NAMALWA (cell line): ENCODE data around the gene HTATIP2.
"Not testable (repeated sequence)": the region's sequence is repeated elsewhere in the genome, so short reads cannot be mapped to it uniquely, and the experiment has no call there.

Source experiments
- DNase-seq: peaks from one replicate; pipeline ENCODE4 v3.0.0-alpha.2; 2015; ENCODE audit warnings: low spot score

The HTATIP2 gene

DNA sequence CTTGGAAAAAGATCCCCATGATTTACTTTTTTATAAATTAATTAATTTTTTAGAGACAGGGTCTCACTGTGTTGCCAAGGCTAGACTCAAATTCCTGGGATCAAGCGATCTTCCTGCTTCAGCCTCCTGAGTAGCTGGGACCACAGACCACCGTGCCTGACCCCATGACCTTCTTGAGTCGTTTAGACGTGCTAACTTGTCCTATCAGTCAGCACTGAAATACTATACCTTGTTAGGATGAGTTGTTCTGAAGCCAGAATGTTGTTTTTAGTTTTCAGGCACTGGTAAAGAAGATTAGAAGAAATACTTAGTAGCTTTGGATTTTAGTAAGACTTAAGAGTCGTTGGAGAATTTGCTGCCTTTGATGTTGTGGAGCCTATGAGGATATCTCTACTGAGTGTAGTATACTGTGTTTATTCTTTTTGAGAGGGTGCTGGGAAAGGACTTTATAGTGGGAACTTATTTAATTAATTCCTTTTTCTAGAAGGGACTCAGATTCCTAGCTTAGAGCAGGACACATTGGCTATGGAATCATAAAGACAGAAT is 8.6 kb downstream of the HTATIP2 start:
- no peak for DNase-seq

DNA sequence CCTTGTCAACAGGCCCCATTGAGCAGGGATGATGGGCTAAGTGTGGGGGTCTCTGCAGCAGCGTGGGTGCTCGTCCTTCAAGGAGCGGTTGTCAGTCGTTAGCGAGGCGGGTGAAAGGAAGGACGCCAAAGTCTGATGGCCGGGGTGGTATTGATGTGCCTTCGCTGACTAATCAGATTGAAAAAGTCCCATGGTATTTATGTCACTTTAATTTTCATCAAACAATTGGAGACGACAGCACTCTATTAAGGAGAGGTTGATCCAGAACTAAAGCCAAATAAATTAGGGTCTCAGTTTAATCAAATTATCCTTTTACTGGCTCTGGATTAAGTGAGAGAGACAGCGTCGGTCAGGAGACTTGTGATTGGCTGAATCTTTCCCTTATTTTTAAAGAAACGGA is 9.6 kb downstream of the HTATIP2 start:
- no peak for DNase-seq

DNA sequence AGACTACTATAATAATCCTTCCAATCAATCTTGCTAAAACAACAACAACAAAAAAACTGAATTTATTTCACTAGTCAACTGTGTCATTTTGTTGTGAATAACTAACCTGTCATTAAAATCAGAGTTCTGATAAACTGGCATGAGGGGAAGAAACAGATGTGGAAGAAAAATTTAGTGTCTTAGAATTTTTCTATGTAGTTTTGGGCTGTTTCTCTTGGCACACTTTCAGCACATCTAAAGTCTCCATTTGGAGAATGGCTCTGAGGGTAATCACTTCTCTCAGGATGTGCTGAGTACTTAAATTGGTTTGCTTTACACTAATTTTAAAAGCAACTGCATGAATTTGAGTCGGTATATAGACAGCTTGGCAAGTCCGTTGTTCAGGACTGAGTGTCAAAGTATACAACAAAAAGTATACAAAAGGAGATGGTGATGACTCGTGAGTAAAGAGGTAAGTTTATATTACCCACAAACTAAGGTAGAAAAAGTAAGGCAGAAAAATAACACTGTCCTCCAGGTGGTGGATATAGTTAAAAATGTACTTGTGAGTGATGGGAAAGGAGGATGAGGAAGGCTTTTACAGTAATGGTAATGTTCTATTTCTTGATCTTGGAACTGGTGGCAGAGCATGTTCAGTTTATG is 10.2 kb downstream of the HTATIP2 start:
- DNase-seq, result no peak

DNA sequence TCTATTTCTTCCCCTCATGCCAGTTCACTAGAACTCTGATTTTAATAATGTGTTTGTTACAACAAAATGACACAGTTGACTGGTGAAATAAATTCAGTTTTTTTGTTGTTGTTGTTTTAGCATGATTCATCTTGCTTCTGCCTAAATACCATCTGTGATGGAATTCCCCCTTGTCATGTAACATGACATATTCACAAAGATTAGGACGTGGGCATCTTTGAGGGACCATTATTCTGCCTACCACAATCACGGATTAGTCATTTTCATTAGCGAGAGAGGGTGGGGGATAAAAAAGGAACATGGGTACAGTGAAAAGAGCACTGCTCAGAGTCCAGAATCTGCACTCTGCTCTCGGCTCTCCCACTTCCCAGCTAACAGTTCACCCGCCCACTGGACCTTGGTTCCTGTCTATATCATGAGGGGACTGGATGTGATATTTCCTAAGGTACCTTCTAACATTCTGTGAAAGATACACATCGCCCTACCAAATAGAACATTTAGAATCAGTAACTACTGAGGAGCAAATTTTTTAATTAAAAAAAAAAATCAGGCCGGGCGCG is 11.3 kb downstream of the HTATIP2 start:
- DNase-seq, result no peak

DNA sequence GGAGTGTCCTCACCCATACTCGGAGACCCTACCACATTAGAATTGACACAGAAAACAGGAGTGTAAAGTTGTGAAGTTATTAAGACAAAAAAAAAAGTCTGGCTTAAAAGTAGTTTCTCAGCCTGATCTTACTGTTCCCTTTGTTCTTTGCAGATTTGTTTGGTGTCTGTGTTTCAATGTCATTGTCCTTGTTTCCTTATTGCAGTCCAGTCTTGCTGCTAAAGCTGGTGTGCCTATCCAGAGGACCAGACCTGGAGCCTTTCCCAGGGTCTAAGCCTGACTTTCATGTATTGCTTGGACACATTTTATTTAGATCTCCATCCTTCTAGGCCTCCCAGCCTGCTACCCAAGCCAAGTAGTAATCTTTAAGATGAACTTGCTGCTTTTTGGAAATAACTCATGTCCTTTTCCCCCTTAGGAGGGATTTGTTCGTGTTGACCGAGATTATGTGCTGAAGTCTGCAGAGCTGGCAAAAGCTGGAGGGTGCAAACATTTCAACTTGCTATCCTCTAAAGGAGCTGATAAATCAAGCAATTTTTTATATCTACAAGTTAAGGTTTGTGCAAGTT is 12.7 kb downstream of the HTATIP2 start:
- no peak for DNase-seq

DNA sequence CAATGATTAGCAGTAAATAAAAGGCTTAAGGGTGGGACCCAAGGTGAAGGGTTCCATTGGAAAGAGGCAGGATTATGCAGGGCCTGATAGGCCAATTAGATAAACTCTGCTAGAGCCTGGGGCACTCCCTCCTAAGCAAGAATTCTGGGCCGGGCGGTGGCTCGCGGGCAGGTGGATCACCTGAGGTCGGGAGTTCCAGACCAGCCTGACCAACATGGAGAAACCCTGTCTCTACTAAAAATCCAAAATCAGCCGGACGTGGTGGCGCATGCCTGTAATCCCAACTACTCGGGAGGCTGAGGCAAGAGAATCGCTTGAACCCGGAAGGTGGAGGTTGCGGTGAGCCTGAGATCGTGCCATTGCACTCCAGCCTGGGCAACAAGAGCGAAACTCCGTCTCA is 22.5 kb downstream of the HTATIP2 start:
- not testable (repeated sequence) for DNase-seq

DNA sequence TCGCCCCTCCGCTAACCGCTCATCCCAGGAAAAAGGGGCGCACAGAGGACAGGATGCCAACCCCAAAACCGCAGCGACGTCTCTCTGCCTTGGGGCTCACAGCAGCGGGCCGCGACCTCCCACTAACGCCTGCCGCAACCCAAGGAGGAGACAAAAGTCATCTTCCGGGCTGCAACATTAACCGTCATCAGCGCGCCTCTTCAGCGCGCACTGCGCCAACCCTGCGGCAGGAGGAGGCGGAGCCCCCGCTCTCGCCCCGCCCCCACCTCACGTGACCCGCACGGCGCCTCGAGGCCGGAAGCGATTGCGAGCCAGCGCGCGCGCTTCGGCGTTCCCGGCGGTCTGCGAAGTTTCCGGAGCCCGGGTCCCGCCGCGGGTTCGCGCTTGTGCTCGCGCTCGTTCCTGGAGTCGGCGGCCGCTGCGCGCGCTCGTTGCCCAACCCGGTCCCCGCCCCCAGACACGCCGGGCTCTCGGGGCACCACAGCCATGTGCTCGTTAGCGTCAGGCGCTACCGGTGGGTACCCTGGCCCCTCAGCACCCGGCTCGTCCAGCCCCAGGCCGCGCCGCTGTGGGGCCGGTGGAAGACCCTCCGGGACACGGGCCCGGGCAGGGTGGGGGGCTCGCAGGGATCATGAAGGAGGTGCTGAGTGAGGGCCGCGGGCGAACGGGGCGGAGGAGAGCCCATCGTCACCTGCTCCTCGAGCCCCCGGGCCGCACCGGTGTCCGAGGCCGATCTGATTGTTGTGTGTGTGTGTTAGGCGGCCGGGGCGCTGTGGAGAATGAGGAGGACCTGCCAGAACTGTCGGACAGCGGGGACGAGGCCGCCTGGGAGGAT is 24.0 kb downstream of the HTATIP2 start, which contains the start of gene PRMT3:
Gene PRMT3, plus strand, starts transcription at position 456 of the 835 bp plus-strand sequence. Its CDS starts 31 bp downstream, at position 487.
- peak; percentile 95 for DNase-seq

DNA sequence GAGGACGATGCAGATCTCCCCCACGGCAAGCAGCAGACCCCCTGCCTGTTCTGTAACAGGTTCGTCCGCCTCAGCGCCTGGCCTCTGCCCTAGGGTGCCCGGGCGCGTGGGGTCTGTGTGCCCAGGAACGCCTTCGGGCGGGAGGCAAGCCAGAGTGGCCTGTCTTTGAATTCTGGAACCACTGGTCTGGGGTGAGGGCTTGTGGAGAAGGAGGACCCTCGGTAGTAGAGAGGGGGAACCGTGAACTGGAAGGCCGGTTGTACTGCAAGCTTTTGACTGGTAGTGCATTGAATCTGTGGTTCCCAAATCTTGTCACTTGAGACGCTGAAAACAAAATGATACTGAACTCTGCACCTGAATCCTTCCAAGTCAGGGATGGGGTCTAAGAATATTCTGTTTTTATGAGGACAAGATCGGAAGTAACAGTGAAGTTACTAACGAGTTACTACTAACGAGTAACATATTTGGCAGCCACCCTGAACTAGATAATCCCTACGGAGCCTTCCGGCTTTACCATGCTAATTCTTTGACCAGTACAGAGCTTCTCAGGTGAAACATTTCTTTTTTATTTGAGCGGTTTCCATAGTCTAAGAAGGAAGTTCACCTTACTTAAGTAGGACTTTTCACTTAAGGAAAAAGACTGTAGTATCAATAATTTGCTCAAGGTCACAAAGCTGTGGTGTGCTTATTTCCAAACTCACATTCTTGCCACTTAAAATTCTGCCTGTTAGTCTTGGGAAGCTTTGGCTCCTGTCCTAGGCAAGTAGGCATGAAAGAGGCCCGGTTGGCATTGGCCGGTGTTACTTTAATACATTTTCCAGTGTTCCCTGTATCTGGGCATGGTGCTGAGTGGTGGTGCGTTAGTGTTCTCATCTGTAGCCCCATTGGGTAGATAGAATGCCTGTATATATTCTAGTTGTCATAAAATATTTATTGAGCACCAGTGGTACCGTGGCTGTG is 24.9 kb downstream of the HTATIP2 start:
- DNase-seq, result peak; percentile 58

DNA sequence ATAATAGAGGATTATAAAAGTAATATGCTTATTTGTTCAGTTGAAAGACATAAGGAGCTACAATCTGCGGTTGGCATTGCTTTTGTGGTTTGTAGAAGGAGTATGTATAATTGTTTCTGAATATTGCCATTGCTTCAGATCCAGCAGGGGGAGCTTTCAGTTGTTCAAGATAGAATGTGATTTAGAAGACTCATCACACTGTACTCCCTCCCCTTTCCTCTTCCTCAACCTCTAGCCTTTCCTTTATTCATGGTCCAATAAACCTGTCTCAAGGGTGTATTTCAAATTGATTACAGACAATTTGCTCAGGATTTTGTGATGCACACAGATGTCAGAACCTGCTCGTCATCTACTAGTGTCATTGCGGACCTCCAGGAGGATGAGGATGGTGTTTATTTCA is 33.8 kb downstream of the HTATIP2 start:
- DNase-seq, result peak; percentile 65

DNA sequence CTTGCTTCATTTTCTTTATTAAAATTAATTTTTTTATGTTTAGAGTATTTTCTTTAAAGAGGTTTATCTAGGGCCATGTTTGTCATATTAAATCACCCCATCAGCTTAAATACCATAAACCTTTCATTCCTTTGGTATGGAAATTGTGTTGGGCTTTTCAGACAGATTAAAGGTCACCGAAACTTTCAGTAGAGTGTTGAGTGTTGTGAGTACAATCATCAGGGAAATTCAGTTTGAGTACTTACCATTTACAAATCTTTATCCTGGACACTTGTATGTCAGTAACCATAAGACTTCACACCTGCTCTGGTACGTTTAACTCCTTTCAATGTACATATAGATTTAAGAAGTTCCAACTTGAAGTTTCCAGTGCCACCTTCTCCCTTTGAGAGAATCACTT is 36.0 kb downstream of the HTATIP2 start:
- no peak for DNase-seq

DNA sequence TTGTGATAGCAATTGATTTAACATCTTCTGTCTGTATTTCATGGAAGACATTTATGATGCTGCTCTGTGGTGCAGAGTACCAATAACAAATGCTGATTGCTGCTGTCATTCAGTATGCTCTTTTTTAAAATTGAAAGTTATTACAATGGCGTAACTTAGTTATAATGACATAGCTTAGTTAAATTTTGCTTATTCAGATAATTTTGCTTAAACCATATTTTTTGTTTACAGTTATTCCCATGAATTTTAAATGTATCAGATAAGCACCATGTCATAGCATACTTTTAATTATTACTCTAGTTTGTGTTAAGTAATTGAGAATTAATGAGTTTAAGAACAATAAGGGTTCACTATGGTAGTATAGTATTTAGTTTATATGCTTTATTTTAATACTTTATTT is 39.5 kb downstream of the HTATIP2 start:
- DNase-seq, result no peak

DNA sequence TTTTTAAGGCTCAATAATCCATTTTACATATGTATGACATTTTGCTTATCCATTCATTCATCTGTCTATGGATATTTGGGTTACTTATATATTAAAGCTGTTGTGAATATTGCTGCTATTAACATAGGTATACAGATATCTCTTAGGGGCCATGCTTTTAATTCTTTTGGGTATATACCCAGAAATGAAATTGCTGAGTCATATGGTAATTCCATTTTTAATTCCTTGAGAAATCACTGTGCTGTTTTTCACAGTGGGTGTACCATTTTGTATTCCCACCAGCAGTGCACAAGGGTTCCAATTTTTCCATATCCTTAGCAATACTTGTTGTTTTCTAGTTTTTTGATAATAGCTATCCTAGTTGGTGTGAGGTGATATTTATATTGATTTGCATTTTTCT is 43.0 kb downstream of the HTATIP2 start:
- DNase-seq, result no peak

DNA sequence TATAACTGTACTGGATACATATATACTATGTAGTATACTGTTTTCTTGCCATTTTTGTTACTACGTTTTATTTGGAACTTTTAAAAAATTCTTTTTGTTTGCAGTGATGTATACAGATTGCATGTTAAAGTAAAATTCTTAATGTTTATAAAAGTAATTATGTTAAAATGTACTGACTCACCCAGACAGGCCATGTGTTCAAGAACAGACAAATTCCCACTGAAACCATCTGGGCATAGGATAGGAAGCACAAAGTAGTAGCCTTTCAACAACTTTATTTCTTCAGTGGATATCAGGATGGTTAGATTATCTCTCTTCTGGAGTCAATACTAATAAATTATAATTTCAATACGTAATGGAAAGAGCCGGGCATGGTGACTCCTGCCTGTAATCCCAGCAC is 43.8 kb downstream of the HTATIP2 start:
- DNase-seq, result no peak

DNA sequence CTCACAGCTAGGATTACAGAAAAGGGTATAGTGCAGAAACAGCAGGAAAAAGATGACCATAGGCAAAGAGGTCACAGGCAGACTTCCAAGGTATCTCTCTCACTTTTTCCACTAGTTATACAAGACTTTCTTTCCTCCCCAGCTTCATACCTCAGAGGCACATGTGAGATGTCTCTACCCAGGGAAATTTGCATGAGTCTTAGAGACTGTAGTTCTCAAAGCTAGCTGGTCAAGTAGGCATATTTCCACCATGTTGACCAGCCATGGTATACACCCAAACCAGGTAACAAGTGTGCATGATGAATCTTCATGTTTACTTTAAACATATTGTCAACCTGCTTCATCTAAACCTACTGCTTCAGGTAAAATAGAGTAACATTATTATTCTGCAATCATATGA is 51.9 kb downstream of the HTATIP2 start:
- DNase-seq, result no peak

DNA sequence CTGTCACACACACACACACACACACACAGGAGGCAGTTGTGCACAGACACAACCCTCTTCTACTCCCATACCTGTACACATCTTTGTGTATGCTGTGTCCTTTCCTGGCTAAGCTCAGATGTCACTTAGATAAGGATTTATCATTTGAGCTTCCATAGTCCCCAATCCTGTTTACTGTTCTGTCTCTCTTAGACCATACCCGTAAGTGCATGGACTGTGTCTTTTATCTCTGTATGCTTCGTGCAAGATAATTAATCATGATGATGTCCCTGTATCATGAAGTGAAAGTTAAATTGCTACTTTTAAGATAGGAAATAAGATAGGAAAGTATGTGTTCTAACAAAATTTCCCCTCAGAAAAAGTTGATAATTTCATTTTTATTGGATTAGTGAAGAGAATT is 54.3 kb downstream of the HTATIP2 start:
- no peak for DNase-seq

DNA sequence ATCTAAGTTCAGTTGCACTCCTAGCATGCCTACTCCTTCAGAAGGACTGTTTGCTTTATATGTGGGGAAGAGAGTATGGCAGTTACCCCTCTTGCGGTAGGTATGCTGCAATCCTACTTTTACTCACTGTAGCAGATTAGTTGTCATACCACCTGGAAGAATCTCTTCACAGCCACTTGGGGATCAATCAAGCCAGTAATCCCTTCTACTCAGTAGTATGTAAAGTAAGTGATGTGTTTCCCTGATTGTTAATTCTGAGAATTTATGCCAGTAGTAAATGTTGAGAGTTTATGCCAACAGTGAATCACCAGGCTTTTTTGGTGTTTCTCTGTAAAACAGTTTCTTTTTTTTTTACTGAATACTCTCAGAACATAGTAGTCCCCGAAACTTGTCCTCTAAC is 58.4 kb downstream of the HTATIP2 start:
- no peak for DNase-seq

DNA sequence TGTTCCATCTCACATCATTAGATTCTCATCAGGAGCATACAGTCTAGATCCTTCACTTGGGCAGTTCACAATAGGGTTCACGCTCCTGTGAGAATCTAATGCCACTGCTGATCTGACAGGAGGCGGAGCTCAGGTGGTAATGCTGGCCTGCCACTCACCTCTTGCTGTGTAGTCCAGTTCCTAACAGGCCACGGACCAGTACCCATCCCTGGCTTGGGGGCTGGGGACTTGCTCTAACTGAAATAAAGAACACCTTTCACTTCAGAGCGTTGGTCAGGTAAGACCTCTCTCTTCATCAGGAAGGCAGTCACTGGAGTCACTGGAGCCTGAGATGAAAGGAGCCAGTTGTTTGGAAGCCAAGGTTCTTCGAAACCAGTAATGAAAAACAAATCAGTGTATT is 65.7 kb downstream of the HTATIP2 start:
- DNase-seq, result no peak
